IgD-negative memory B cell (primary cell): Measurements from ENCODE around the gene LOXL3. TPM values are rescaled to one million over a fixed set of nuclear protein-coding genes. Genes with fewer than 3 reads are reported as not detected.

Experiments
- H3K27ac Mint-ChIP-seq, 3 donors: one replicate each; pipeline ENCODE4 v1.8.0; 2020 to 2022; ENCODE audit warnings: mild to moderate bottlenecking in 3 of 3, mixed read lengths in 3 of 3, moderate library complexity in 1 of 3
- H3K27me3 Mint-ChIP-seq: one replicate; pipeline ENCODE4 v1.8.0; 2021; ENCODE audit warnings: mixed read lengths
- H3K36me3 Mint-ChIP-seq: one replicate; pipeline ENCODE4 v1.8.0; 2020; ENCODE audit warnings: mild to moderate bottlenecking, mixed read lengths
- H3K4me1 Mint-ChIP-seq, 3 donors: one replicate each; pipeline ENCODE4 v1.8.0; 2020 to 2022; ENCODE audit warnings: mixed read lengths in 3 of 3, mild to moderate bottlenecking in 1 of 3
- H3K4me3 Mint-ChIP-seq, 4 donors: one replicate each; pipeline ENCODE4 v1.8.0; 2020 to 2022; ENCODE audit warnings: mild to moderate bottlenecking in 4 of 4, mixed read lengths in 4 of 4, moderate library complexity in 3 of 4
- H3K9me3 Mint-ChIP-seq, 3 donors: one replicate each; pipeline ENCODE4 v1.8.0; 2020 to 2021; ENCODE audit warnings: mixed read lengths in 3 of 3, mild to moderate bottlenecking in 1 of 3
- polyA plus RNA-seq: library from polyadenylated mRNA; unstranded; fragments of 300-500 nt; fragmentation: Illumina TruSeq; gene quantifications from one replicate; pipeline ENCODE4 v1.2.3, GENCODE V29; 2021

Gene LOXL3
- polyA plus RNA-seq, 1 donor from 2014 or later: 0.74 TPM

DNA sequence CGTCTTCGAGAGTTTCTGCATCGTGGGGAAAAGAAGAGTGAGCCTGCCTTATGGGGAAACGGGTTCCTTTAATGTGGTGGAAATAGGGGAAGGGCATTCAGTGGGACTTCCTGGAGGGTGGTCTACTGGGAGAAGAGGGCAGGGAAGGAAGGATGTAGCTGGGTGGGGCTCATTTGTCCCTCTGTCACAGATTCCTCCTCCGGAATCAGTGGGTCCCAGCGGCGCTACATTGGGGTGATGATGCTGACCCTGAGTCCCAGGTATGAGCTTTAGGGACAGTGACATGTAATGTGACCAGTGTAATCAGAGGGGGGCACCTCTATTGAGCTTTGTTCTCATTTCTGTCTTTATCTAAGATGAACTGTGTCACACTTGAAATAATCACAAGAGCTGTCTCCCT is 22.1 kb downstream of the LOXL3 start:
- peaks cover 22 to 32% (median 31%) of the 10 kb centered on the region in 3 donors for H3K4me1 Mint-ChIP-seq
- peak overlapping the region in 3 of 4 donors; percentile 72 to 87 (median 73) for H3K4me3 Mint-ChIP-seq
- H3K9me3 Mint-ChIP-seq: no peaks in the 10 kb centered on the region
- H3K27me3 Mint-ChIP-seq: no peaks in the 10 kb centered on the region
- peak overlapping the region; percentile 0 to 91 (median 81) for H3K27ac Mint-ChIP-seq
- H3K36me3 Mint-ChIP-seq: peaks cover 2% of the 10 kb centered on the region

DNA sequence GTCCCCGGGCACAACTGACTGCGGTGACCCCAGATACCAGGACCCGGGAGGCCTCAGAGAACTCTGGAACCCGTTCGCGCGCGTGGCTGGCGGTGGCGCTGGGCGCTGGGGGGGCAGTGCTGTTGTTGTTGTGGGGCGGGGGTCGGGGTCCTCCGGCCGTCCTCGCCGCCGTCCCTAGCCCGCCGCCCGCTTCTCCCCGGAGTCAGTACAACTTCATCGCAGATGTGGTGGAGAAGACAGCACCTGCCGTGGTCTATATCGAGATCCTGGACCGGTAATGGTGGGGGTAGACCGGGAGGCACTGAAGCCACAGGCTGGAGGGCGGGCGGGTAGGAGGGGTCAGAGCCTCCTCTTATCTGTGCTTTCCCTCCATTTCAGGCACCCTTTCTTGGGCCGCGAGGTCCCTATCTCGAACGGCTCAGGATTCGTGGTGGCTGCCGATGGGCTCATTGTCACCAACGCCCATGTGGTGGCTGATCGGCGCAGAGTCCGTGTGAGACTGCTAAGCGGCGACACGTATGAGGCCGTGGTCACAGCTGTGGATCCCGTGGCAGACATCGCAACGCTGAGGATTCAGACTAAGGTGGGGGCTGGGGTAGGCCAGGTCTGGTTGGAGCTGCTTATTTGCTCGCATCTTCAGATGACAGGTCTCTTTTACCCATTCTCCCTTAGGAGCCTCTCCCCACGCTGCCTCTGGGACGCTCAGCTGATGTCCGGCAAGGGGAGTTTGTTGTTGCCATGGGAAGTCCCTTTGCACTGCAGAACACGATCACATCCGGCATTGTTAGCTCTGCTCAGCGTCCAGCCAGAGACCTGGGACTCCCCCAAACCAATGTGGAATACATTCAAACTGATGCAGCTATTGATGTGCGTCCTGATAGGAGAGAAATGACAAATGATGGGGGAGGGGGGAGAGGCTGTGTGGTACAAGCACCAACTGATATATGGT is 23.2 kb downstream of the LOXL3 start:
- peaks cover 28 to 37% (median 37%) of the 10 kb centered on the region in 3 donors for H3K4me1 Mint-ChIP-seq
- H3K27ac Mint-ChIP-seq: peak overlapping the region; percentile 81 to 99 (median 94)
- no peaks in the 10 kb centered on the region for H3K27me3 Mint-ChIP-seq
- H3K9me3 Mint-ChIP-seq: no peaks in the 10 kb centered on the region
- peaks cover 7% of the 10 kb centered on the region for H3K36me3 Mint-ChIP-seq
- H3K4me3 Mint-ChIP-seq: peak overlapping the region; percentile 87 to 97 (median 96)

DNA sequence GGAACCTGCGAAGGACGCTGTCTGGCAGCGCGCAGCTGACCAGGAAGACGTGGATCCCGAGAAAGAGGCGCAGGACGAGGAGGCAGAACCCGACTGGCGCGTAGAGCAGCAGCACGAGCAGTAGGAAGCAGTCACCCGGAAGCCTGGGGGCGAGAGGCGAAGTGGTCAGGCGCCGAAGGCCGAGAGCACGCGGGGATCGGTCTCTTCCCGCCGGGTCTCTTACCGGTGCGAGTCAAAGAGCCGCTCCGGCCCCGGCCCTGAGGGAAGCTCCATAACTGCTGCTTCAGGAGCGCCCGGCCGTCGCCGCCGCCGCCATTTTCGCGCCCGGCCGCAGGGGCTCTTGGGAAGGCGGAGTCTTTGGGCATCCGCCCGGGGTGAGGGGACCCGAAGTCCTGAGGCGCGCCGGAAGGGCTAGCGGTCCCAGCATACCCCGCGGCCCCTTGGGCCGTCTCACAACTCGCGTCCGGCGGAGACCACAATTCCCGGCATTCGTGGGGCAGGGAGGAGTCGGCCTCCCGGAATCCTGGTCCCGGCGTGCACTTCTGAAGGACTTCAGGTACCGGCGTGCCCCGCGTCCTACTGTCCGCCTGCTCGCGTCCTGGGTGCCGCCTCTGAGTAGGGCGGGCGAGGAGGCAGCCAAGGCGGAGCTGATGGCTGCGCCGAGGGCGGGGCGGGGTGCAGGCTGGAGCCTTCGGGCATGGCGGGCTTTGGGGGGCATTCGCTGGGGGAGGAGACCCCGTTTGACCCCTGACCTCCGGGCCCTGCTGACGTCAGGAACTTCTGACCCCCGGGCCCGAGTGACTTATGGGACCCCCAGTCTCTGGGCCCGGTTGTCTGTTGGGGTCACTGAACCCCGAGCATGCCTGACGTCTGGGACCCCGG is 24.1 kb downstream of the LOXL3 start, which contains the start of the genes AUP1 and HTRA2:
AUP1 (minus strand) TSS at position 350 of the 882 bp plus-strand sequence; CDS start at position 273, 77 bp downstream.
HTRA2 (plus strand) TSS at position 577 of the 882 bp plus-strand sequence; CDS start at position 651, 74 bp downstream.
- Mint-ChIP-seq H3K27ac (peak within 1 kb of the TSS; percentile 81 to 99 (median 94)), H3K4me3 (peak within 1 kb of the TSS; percentile 87 to 97 (median 96)), H3K4me1 (peaks cover 28 to 37% (median 37%) of the 10 kb centered on the region in 3 donors), H3K36me3 (peaks cover 7% of the 10 kb centered on the region), H3K27me3 (no peaks in the 10 kb centered on the region), H3K9me3 (no peaks in the 10 kb centered on the region)

DNA sequence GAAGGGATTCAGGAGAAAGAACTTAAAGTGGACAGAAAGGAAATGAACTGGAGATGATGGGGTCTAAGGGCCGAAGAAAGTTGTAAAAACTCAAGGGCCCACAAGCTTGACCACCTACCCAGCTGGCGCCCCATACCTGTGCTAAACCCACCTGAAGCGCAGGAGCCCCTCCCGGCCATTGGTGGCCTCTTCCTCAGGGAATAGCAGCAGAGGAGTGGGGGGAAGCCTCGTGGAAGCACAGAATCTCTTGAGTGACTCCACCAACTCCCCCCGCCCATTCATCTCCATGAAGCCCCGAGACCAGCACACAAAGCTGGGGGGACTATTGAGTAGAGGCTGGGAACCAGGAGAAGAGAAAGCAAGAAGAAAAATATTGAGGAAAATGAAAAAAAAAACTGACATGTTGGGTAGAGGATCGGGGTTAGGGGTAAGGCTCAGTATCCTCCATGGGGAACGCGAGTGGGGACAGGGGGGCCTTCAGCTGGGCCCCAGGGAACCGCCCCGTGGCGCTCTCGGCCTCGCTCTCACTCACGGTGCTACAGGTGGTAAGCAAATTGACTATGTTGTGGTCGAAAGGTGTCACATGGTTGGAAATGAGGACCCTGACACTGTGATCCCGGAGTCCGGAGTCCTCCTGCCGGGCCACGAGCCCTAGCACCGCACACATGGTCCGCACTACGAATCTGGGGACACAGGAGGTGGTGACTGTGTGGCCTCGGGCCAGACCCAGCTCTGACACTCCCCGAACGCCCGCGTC is 25.0 kb downstream of the LOXL3 start:
- no peaks in the 10 kb centered on the region for H3K27me3 Mint-ChIP-seq
- H3K9me3 Mint-ChIP-seq: no peaks in the 10 kb centered on the region
- H3K27ac Mint-ChIP-seq: peak overlapping the region; percentile 81 to 99 (median 94)
- peak overlapping the region; percentile 87 to 97 (median 96) for H3K4me3 Mint-ChIP-seq
- peaks cover 7% of the 10 kb centered on the region for H3K36me3 Mint-ChIP-seq
- peaks cover 28 to 37% (median 37%) of the 10 kb centered on the region in 3 donors for H3K4me1 Mint-ChIP-seq

- H3K4me1 Mint-ChIP-seq: peaks cover 28 to 37% (median 37%) of the 10 kb centered on the region in 3 donors
- H3K4me3 Mint-ChIP-seq: peak overlapping the region; percentile 87 to 97 (median 96)
- H3K27ac Mint-ChIP-seq: peak overlapping the region in 2 of 3 donors; percentile 47 to 81
- peaks cover 7% of the 10 kb centered on the region for H3K36me3 Mint-ChIP-seq
- H3K27me3 Mint-ChIP-seq: no peaks in the 10 kb centered on the region
- H3K9me3 Mint-ChIP-seq: no peaks in the 10 kb centered on the region
Measured at GRCh38 chr2:74527741-74528140, 26.0 kb downstream of the LOXL3 start.

GRCh38 chr2:74526649-74527230 is 27.0 kb downstream of the LOXL3 start:
- peaks cover 20 to 30% (median 29%) of the 10 kb centered on the region in 3 donors for H3K4me1 Mint-ChIP-seq
- no peaks in the 10 kb centered on the region for H3K9me3 Mint-ChIP-seq
- H3K27ac Mint-ChIP-seq: peak overlapping the region; percentile 79 to 93 (median 92)
- H3K27me3 Mint-ChIP-seq: no peaks in the 10 kb centered on the region
- H3K4me3 Mint-ChIP-seq: peak overlapping the region in 3 of 4 donors; percentile 73 to 87 (median 80)
- H3K36me3 Mint-ChIP-seq: peaks cover 7% of the 10 kb centered on the region

DNA sequence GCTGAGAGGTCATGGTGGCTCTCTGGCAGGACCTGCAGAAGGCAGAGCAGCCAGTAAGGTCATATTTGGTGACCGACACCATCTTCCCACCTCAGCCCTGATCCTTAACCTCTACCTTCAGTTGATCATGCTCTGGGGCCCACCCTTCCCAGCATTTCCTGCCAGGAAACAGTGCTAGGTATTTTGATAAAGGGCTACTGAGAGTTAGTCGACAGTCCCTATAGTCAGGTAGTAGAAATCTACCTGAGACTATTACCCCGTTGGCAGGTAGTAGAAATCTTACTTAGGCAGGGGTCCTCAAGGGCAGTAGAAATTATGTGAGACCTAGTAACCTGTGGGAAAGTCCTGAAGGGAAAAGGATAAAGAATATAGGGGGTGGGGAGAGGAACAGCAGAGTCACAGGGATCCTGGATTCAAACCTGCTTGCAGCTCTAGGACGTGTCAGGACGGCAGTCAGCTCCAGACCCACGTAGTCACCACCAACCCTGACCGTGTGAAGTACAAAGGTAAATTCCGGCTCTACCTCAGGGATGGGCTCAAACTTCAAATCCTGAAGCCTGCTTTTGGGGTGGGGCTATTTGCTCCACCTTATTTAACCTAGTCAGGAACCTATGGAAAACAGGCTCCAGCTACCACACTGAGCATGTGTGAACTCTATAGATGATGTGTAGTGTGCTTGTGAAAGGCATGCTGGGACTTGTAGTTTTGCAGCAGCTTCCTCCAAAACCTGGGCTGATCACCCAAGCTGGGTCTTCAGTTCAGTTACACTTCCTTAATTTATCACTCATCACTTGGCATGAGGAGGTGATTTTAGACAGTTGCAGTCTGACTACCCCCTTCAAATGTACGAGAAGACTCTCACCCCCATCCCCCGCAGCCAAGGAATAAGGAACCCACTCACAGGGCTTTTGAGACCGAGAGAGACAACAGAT is 27.8 kb downstream of the LOXL3 start, which contains the start of gene DQX1:
DQX1 (minus strand) TSS at position 515 of the 932 bp plus-strand sequence; CDS start at position 13, 502 bp downstream.
- Mint-ChIP-seq H3K27ac (peak within 1 kb of the TSS; percentile 79 to 93 (median 92)), H3K27me3 (no peaks in the 10 kb centered on the region), H3K4me1 (peaks cover 15 to 24% (median 22%) of the 10 kb centered on the region in 3 donors), H3K36me3 (peaks cover 7% of the 10 kb centered on the region), H3K4me3 (peak within 1 kb of the TSS; percentile 19 to 87 (median 76)), H3K9me3 (no peaks in the 10 kb centered on the region)

DNA sequence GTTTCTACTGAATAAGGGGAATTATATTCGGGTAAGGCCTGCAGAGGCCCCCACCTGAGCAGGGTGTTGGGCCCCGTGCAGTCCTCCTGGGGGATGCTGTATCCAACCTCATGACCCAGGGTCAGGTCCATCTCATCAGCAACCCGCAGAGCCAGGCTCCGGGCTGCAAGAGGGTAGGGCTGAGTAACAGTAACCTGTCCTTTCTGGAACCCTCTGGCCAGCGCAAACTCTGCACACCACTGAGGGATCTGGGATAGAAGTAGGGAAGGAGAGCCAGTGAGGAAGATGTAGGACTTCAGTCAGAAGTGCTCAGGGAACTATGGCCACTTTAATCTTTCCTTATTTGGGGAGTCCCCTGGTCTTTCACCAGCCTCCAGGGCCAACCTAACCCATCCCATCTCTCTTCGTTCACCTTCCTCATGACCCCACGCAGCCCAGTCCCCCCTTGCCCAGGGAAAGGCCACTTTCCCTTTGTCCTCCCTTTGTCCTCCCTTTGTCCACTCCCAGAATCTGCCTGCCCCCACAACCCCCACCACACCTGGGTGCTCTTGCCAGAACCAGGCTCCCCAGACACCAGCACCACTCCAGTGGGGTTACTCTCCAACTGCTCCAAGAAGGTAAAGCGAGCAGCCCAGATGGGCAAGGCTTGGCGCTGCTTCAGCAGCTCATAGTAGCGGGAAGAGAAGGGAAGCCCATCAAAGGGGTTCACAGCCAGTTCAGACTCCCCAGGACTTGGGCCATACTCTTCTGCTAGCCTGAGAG is 28.6 kb downstream of the LOXL3 start:
- H3K27me3 Mint-ChIP-seq: no peaks in the 10 kb centered on the region
- H3K27ac Mint-ChIP-seq: no peak overlapping the region
- peaks cover 11 to 19% (median 18%) of the 10 kb centered on the region in 3 donors for H3K4me1 Mint-ChIP-seq
- H3K9me3 Mint-ChIP-seq: no peaks in the 10 kb centered on the region
- peaks cover 7% of the 10 kb centered on the region for H3K36me3 Mint-ChIP-seq
- H3K4me3 Mint-ChIP-seq: peak overlapping the region in 1 of 4 donors; percentile 63

GRCh38 chr2:74524005-74524404 is 29.7 kb downstream of the LOXL3 start:
- H3K4me1 Mint-ChIP-seq: peaks cover 11 to 18% (median 15%) of the 10 kb centered on the region in 3 donors
- no peaks in the 10 kb centered on the region for H3K9me3 Mint-ChIP-seq

GRCh38 chr2:74522516-74522915 is 31.2 kb downstream of the LOXL3 start:
- H3K4me3 Mint-ChIP-seq: no peak overlapping the region
- H3K27me3 Mint-ChIP-seq: peaks cover 17% of the 10 kb centered on the region
- H3K4me1 Mint-ChIP-seq: peaks cover 6 to 9% (median 7%) of the 10 kb centered on the region in 3 donors
- peaks cover 11% of the 10 kb centered on the region for H3K36me3 Mint-ChIP-seq
- no peak overlapping the region for H3K27ac Mint-ChIP-seq
- H3K9me3 Mint-ChIP-seq: no peaks in the 10 kb centered on the region

More at GRCh38 chr2:74524005-74524404, 29.7 kb downstream of the LOXL3 start:
- Mint-ChIP-seq H3K4me3 (no peak overlapping the region), H3K36me3 (peaks cover 9% of the 10 kb centered on the region), H3K27me3 (peaks cover 5% of the 10 kb centered on the region), H3K27ac (no peak overlapping the region)

GRCh38 chr2:74516650-74517049 is 37.1 kb downstream of the LOXL3 start:
- peak overlapping the region in 2 of 3 donors; percentile 63 to 94 for H3K27ac Mint-ChIP-seq
- peak overlapping the region; percentile 72 to 91 (median 81) for H3K4me3 Mint-ChIP-seq
- H3K27me3 Mint-ChIP-seq: peaks cover 54% of the 10 kb centered on the region
- H3K4me1 Mint-ChIP-seq: peaks cover 10 to 12% (median 11%) of the 10 kb centered on the region in 3 donors
- H3K36me3 Mint-ChIP-seq: peaks cover 6% of the 10 kb centered on the region
- H3K9me3 Mint-ChIP-seq: no peaks in the 10 kb centered on the region
